ENCODE measurements around the gene PRLR. TPM values are rescaled to one million over a fixed set of nuclear protein-coding genes. Genes with fewer than 3 reads are reported as not detected.

Gene PRLR
- total and polyA plus RNA-seq, 3 experiments from 2014 or later = not detected

GRCh38 chr5:35101016-35101415, 129.3 kb downstream of the PRLR start:
- H3K4me1 Mint-ChIP-seq = no peaks in the 10 kb centered on the region
- POLR2A ChIA-PET = no interaction called here
- H3K9me3 Mint-ChIP-seq = no peaks in the 10 kb centered on the region
- no peak for DNase-seq
- no peak overlapping the region for H3K27ac Mint-ChIP-seq
- Histone ChIP-seq H3K27ac (ENCODE audit: low read depth, low read length) (no peak overlapping the region), H3K9me3 (ENCODE audit: low read length) (no peaks in the 10 kb centered on the region), H3K36me3 (ENCODE audit: insufficient read depth, low read length) (no peaks in the 10 kb centered on the region), H3K4me3 (ENCODE audit: low read length) (no peak overlapping the region), H3K27me3 (ENCODE audit: insufficient read depth, low read length, poor library complexity, severe bottlenecking) (no peaks in the 10 kb centered on the region), H3K4me1 (ENCODE audit: insufficient read depth, low read length) (no peaks in the 10 kb centered on the region)
- peaks cover 12 to 46% of the 10 kb centered on the region in 2 donors for H3K27me3 Mint-ChIP-seq
- H3K4me3 Mint-ChIP-seq = no peak overlapping the region
- H3K36me3 Mint-ChIP-seq = no peaks in the 10 kb centered on the region
- CTCF ChIA-PET = interaction anchor here (0.8 kb wide), 1 partner anchor 824 kb away, joined by 3 read pairs; no protein-coding TSS in a partner anchor

- H3K27ac Mint-ChIP-seq = no peak overlapping the region
- Histone ChIP-seq H3K9me3 (ENCODE audit: low read length) (no peaks in the 10 kb centered on the region), H3K27me3 (ENCODE audit: insufficient read depth, low read length, poor library complexity, severe bottlenecking) (no peaks in the 10 kb centered on the region), H3K4me1 (ENCODE audit: insufficient read depth, low read length) (no peaks in the 10 kb centered on the region), H3K36me3 (ENCODE audit: insufficient read depth, low read length) (no peaks in the 10 kb centered on the region), H3K27ac (ENCODE audit: low read depth, low read length) (no peak overlapping the region), H3K4me3 (ENCODE audit: low read length) (no peak overlapping the region)
- no peak for DNase-seq
- H3K4me1 Mint-ChIP-seq = no peaks in the 10 kb centered on the region
- no peaks in the 10 kb centered on the region for H3K36me3 Mint-ChIP-seq
- H3K4me3 Mint-ChIP-seq = no peak overlapping the region
- H3K9me3 Mint-ChIP-seq = no peaks in the 10 kb centered on the region
- ChIA-PET CTCF (no interaction called here), POLR2A (no interaction called here)
- H3K27me3 Mint-ChIP-seq = peaks cover 10 to 30% of the 10 kb centered on the region in 2 donors
These were observed 132.1 kb downstream of the PRLR start for GRCh38 chr5:35098214-35098613.

DNA sequence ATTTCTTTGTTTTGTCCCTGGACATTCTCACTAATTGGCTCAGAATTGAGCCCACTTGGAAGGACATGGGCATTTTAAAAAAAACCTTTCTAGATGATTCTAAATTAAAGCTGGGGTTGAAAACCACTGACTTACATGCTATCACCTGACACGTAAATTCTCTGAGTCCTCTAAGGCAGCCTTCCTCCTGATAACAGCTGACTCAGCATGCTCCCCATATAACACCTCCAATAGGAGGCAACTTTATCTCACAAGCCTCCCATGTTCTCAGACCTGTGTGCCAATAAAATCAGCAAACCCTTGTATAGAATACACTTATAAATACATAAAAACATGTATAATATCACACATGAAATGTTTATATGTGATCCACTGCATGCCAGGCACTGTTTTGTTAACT, 133.4 kb downstream of the PRLR start:
- H3K9me3 ChIP-seq (ENCODE audit: low read length) = no peaks in the 10 kb centered on the region
- no peak for DNase-seq
- H3K4me3 ChIP-seq (ENCODE audit: low read length) = no peak overlapping the region
- Mint-ChIP-seq H3K4me3 (no peak overlapping the region), H3K27ac (no peak overlapping the region), H3K36me3 (no peaks in the 10 kb centered on the region), H3K27me3 (peaks cover 6 to 18% of the 10 kb centered on the region in 2 donors), H3K4me1 (no peaks in the 10 kb centered on the region), H3K9me3 (no peaks in the 10 kb centered on the region)
- no peaks in the 10 kb centered on the region for H3K27me3 ChIP-seq (ENCODE audit: insufficient read depth, low read length, poor library complexity, severe bottlenecking)
- H3K27ac ChIP-seq (ENCODE audit: low read depth, low read length) = no peak overlapping the region
- no peaks in the 10 kb centered on the region for H3K36me3 ChIP-seq (ENCODE audit: insufficient read depth, low read length)
- no peaks in the 10 kb centered on the region for H3K4me1 ChIP-seq (ENCODE audit: insufficient read depth, low read length)
- POLR2A ChIA-PET = no interaction called here
- CTCF ChIA-PET = no interaction called here

- H3K9me3 Mint-ChIP-seq = no peaks in the 10 kb centered on the region
- POLR2A ChIA-PET = no interaction called here
These were observed 134.1 kb downstream of the PRLR start for GRCh38 chr5:35096216-35096615.

DNA sequence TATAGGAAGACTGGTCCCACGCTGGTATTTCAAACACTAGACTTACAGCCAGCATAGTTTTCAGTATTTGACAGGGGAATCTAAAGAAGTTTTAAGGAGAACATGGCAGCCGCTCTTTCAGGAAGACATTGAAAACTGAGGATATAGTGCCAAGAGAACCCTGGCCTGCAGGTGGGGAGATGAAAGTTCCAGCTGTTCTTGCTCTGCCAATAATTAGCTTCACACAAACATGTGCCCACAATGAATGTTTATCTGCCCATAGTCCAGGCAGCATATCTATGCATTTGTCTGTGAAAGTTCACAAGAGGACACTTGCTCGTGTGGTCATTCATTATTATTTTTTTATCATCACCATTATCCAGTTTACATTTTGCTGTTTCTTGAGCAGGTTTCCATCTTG, 134.9 kb downstream of the PRLR start:
- Mint-ChIP-seq H3K27ac (no peak overlapping the region), H3K4me3 (no peak overlapping the region), H3K36me3 (no peaks in the 10 kb centered on the region), H3K4me1 (no peaks in the 10 kb centered on the region), H3K9me3 (no peaks in the 10 kb centered on the region), H3K27me3 (peaks cover 6 to 17% of the 10 kb centered on the region in 2 donors)
- no peaks in the 10 kb centered on the region for H3K36me3 ChIP-seq (ENCODE audit: insufficient read depth, low read length)
- no peaks in the 10 kb centered on the region for H3K9me3 ChIP-seq (ENCODE audit: low read length)
- H3K27ac ChIP-seq (ENCODE audit: low read depth, low read length) = no peak overlapping the region
- CTCF ChIA-PET = no interaction called here
- no peaks in the 10 kb centered on the region for H3K27me3 ChIP-seq (ENCODE audit: insufficient read depth, low read length, poor library complexity, severe bottlenecking)
- H3K4me1 ChIP-seq (ENCODE audit: insufficient read depth, low read length) = no peaks in the 10 kb centered on the region
- POLR2A ChIA-PET = no interaction called here
- DNase-seq = no peak
- no peak overlapping the region for H3K4me3 ChIP-seq (ENCODE audit: low read length)

More at GRCh38 chr5:35096216-35096615, 134.1 kb downstream of the PRLR start:
- H3K4me3 ChIP-seq (ENCODE audit: low read length) = no peak overlapping the region
- no peaks in the 10 kb centered on the region for H3K9me3 ChIP-seq (ENCODE audit: low read length)
- Mint-ChIP-seq H3K36me3 (no peaks in the 10 kb centered on the region), H3K4me3 (no peak overlapping the region), H3K27ac (no peak overlapping the region), H3K27me3 (peaks cover 6 to 17% of the 10 kb centered on the region in 2 donors), H3K4me1 (no peaks in the 10 kb centered on the region)
- H3K4me1 ChIP-seq (ENCODE audit: insufficient read depth, low read length) = no peaks in the 10 kb centered on the region
- DNase-seq = no peak
- no peak overlapping the region for H3K27ac ChIP-seq (ENCODE audit: low read depth, low read length)
- H3K36me3 ChIP-seq (ENCODE audit: insufficient read depth, low read length) = no peaks in the 10 kb centered on the region
- H3K27me3 ChIP-seq (ENCODE audit: insufficient read depth, low read length, poor library complexity, severe bottlenecking) = no peaks in the 10 kb centered on the region
- CTCF ChIA-PET = no interaction called here

DNA sequence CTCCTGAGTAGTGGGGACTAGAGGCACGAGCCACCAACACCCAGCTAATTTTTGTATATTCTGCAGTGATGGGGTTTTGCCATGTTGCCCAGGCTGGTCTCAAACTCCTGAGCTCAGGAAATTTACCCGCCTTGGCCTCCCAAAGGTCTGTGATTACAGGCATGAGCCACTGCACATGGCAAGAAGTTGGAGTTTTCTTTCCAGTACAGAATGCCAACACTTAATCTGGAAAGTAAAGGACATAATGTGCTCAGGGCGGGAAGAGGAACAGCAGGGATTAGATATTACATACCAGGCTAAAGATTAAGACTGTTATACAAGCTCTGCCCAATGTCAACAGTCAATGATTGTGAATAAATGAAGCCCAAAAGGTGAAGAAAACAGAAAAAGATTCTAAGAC, 135.3 kb downstream of the PRLR start:
- Mint-ChIP-seq H3K4me3 (no peak overlapping the region), H3K36me3 (no peaks in the 10 kb centered on the region), H3K27me3 (peaks cover 6 to 17% of the 10 kb centered on the region in 2 donors), H3K4me1 (no peaks in the 10 kb centered on the region), H3K9me3 (no peaks in the 10 kb centered on the region), H3K27ac (no peak overlapping the region)
- Histone ChIP-seq H3K27ac (ENCODE audit: low read depth, low read length) (no peak overlapping the region), H3K27me3 (ENCODE audit: insufficient read depth, low read length, poor library complexity, severe bottlenecking) (no peaks in the 10 kb centered on the region), H3K4me1 (ENCODE audit: insufficient read depth, low read length) (no peaks in the 10 kb centered on the region), H3K4me3 (ENCODE audit: low read length) (no peak overlapping the region), H3K36me3 (ENCODE audit: insufficient read depth, low read length) (no peaks in the 10 kb centered on the region), H3K9me3 (ENCODE audit: low read length) (no peaks in the 10 kb centered on the region)
- POLR2A ChIA-PET = no interaction called here
- DNase-seq = no peak
- CTCF ChIA-PET = no interaction called here

- Histone ChIP-seq H3K27ac (ENCODE audit: low read depth, low read length) (no peak overlapping the region), H3K4me1 (ENCODE audit: insufficient read depth, low read length) (no peaks in the 10 kb centered on the region), H3K27me3 (ENCODE audit: insufficient read depth, low read length, poor library complexity, severe bottlenecking) (no peaks in the 10 kb centered on the region), H3K36me3 (ENCODE audit: insufficient read depth, low read length) (no peaks in the 10 kb centered on the region), H3K4me3 (ENCODE audit: low read length) (no peak overlapping the region), H3K9me3 (ENCODE audit: low read length) (no peaks in the 10 kb centered on the region)
- ChIA-PET POLR2A (no interaction called here), CTCF (interaction anchor here (3.0 to 4.2 kb wide), 2 partner anchors 833 to 838 kb away, joined by 9 to 41 read pairs; no protein-coding TSS in a partner anchor)
- H3K4me3 Mint-ChIP-seq = no peak overlapping the region
- DNase-seq = no peak
- H3K9me3 Mint-ChIP-seq = no peaks in the 10 kb centered on the region
- H3K4me1 Mint-ChIP-seq = no peaks in the 10 kb centered on the region
- H3K27me3 Mint-ChIP-seq = peaks cover 8 to 15% of the 10 kb centered on the region in 2 donors
- H3K27ac Mint-ChIP-seq = peak overlapping the region in 1 of 8 donors; percentile 24
- no peaks in the 10 kb centered on the region for H3K36me3 Mint-ChIP-seq
These were observed 137.6 kb downstream of the PRLR start for GRCh38 chr5:35092703-35093102.

DNA sequence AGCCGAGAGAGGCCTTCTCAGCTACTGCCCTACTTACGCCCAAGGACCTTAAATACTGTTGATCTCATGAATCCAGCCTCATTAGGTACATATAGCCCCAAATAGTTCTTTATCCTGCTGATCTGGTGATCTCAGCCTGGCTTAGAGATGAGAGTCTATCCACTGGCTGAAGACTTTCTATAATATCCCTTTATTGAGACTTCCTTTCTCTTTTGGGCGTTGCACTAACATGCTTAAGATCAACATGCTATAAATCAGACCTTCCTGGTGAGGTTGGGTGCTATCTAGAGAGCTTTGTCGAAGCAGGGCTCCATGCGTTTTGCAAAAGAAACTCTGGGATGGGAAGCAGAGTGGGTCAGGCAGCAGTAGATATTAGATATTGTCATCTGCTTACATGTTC, 138.6 kb downstream of the PRLR start:
- Mint-ChIP-seq H3K4me1 (no peaks in the 10 kb centered on the region), H3K9me3 (no peaks in the 10 kb centered on the region), H3K27ac (peak overlapping the region in 1 of 8 donors; percentile 11), H3K27me3 (peaks cover 8 to 18% of the 10 kb centered on the region in 2 donors), H3K36me3 (no peaks in the 10 kb centered on the region), H3K4me3 (no peak overlapping the region)
- no peak for DNase-seq
- H3K27me3 ChIP-seq (ENCODE audit: insufficient read depth, low read length, poor library complexity, severe bottlenecking) = no peaks in the 10 kb centered on the region
- POLR2A ChIA-PET = no interaction called here
- CTCF ChIA-PET = interaction anchor here (0.6 to 4.2 kb wide), 4 partner anchors 560 to 858 kb away, joined by 3 to 41 read pairs (median 8); no protein-coding TSS in a partner anchor
- no peaks in the 10 kb centered on the region for H3K9me3 ChIP-seq (ENCODE audit: low read length)
- H3K36me3 ChIP-seq (ENCODE audit: insufficient read depth, low read length) = no peaks in the 10 kb centered on the region
- no peaks in the 10 kb centered on the region for H3K4me1 ChIP-seq (ENCODE audit: insufficient read depth, low read length)
- H3K4me3 ChIP-seq (ENCODE audit: low read length) = no peak overlapping the region
- H3K27ac ChIP-seq (ENCODE audit: low read depth, low read length) = no peak overlapping the region

Measured in CD8-positive, alpha-beta memory T cell (primary cell).